Measurements from ENCODE around the gene ZIC2. TPM values are rescaled to one million over a fixed set of nuclear protein-coding genes. Genes with fewer than 3 reads are reported as not detected.

Gene ZIC2
- total and polyA plus RNA-seq, 2 of the 8 experiments (the other 6 are each of a cell fraction or from before 2014, with no cell fraction given): 53.2 to 372 TPM

DNA sequence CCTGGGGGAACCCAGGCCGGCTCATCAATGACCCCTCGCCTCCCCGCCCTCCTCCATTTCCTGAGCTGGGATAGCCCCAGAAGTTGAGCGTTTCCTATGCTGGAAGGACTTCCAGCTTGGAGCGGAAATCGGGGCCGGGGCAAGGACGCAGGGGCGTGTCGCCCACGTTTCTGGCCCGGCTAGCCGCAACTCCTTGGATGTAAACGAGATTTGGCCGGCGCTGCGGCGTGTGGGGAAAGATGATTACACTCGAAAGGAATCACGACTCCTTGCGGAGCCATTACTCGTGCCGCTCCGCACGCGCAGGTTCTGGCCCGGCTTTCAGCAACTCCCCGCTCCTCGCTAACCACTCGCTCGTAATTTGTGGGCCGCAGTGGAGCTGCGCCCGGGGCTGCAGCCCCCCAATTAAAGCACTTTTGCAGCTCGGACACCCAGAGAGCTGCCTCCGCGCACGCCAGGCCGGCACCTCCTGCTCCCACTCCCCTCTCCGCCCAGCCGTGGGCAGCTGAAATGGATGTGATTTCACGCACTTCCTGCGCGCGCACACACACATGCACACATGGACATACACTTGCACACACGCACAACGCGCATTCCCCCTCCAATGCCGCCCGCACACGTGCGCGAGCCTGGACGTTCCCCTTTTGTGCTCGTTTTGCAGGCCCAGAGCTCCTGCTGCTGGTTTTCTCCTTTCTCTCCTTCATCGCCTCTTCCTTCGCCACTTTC is 25.7 kb upstream of the ZIC2 start (continued):
- TF ChIP-seq, protein P1, sequence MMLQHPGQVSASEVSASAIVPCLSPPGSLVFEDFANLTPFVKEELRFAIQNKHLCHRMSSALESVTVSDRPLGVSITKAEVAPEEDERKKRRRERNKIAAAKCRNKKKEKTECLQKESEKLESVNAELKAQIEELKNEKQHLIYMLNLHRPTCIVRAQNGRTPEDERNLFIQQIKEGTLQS (IDR thresholded peaks at IDR 0.05; ENCODE audit: insufficient read depth, low read depth, low read length): no peak
- TF ChIP-seq CEBPB (IDR thresholded peaks at IDR 0.05; ENCODE audit: low read depth, low read length) (no peak), CBX8 (IDR thresholded peaks at IDR 0.05; ENCODE audit: borderline replicate concordance, low read depth, low read length) (no peak), PHF8 (conservative IDR thresholded peaks at IDR 0.05; ENCODE audit: low read depth, low read length) (no peak; the same call in 1 of the 2 replicates), YY1 (IDR thresholded peaks at IDR 0.05; ENCODE audit: low read depth, low read length) (0 out of 2 replicates have a peak, but pooled peaks have one; percentile 8), RNF2 (IDR thresholded peaks at IDR 0.05; ENCODE audit: borderline replicate concordance, low read depth, low read length, missing control alignments, poor library complexity, severe bottlenecking) (peak; percentile 21), POU5F1 (IDR thresholded peaks at IDR 0.05; ENCODE audit: low read depth, low read length) (no peak), TAF1 (IDR thresholded peaks at IDR 0.05; ENCODE audit: low read depth, low read length) (no peak), EP300 (IDR thresholded peaks at IDR 0.05; ENCODE audit: borderline replicate concordance in 1 of 2, low read depth in 2 of 2, low read length in 2 of 2) (no peak), GTF2F1 (IDR thresholded peaks at IDR 0.05; ENCODE audit: borderline replicate concordance, low read depth, low read length) (no peak), KDM4A (IDR thresholded peaks at IDR 0.05; ENCODE audit: low read depth, low read length, severe bottlenecking) (no peak), GABPA (IDR thresholded peaks at IDR 0.05; ENCODE audit: borderline replicate concordance, insufficient read depth, low read length) (no peak), SP2 (IDR thresholded peaks at IDR 0.05; ENCODE audit: low read length) (no peak), CTBP2 (IDR thresholded peaks at IDR 0.05; ENCODE audit: borderline replicate concordance, insufficient read depth, insufficient read length, low read length) (no peak)
- TF ChIP-seq, protein P2, sequence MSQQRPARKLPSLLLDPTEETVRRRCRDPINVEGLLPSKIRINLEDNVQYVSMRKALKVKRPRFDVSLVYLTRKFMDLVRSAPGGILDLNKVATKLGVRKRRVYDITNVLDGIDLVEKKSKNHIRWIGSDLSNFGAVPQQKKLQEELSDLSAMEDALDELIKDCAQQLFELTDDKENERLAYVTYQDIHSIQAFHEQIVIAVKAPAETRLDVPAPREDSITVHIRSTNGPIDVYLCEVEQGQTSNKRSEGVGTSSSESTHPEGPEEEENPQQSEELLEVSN (IDR thresholded peaks at IDR 0.05): no peak
- TF ChIP-seq, protein P3, sequence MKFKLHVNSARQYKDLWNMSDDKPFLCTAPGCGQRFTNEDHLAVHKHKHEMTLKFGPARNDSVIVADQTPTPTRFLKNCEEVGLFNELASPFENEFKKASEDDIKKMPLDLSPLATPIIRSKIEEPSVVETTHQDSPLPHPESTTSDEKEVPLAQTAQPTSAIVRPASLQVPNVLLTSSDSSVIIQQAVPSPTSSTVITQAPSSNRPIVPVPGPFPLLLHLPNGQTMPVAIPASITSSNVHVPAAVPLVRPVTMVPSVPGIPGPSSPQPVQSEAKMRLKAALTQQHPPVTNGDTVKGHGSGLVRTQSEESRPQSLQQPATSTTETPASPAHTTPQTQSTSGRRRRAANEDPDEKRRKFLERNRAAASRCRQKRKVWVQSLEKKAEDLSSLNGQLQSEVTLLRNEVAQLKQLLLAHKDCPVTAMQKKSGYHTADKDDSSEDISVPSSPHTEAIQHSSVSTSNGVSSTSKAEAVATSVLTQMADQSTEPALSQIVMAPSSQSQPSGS (IDR thresholded peaks at IDR 0.05; ENCODE audit: low read length): no peak
